GM12878 (cell line): ENCODE results near the gene RASAL2. TPM values are rescaled to one million over a fixed set of nuclear protein-coding genes. Genes with fewer than 3 reads are reported as not detected.

Experiments used
- ATAC-seq: fragments of 200-7000 bp; cut with Tn5 transposase; 3 replicates; pipeline ENCODE4 v1.9.1; 2020; ENCODE audit warnings: mild to moderate bottlenecking, moderate library complexity
- BruUV-seq: library from RNA; stranded (reverse); fragments of 400-500 nt; replicated peaks from 2 replicates; lab custom pipeline; 2021; lab: Mats Ljungman, UMichigan
- CTCF ChIA-PET: fragments of 300-600 bp; sonication (Branson Sonifier 250); formaldehyde crosslinking; extraction: SDS; loops from one replicate; lab custom pipeline; 2021; ENCODE audit warnings: inconsistent platforms; lab: Yijun Ruan, JAX
- POLR2A ChIA-PET: fragments of 350-600 bp; formaldehyde crosslinking; extraction: SDS; loops from one replicate; lab custom pipeline; 2021; ENCODE audit warnings: inconsistent platforms; lab: Charles Lee
- RAD21 ChIA-PET: fragments of 300-600 bp; sonication (Branson Sonifier 250); formaldehyde crosslinking; loops from one replicate; lab custom pipeline; 2023; ENCODE audit warnings: antibody characterized with exemption; ENCODE audit not compliant: unreplicated experiment; lab: Charles Lee
- SMC1A ChIA-PET: fragments of 300-600 bp; sonication (Branson Sonifier 250); formaldehyde crosslinking; loops from one replicate; lab custom pipeline; 2023; ENCODE audit not compliant: unreplicated experiment, uncharacterized antibody; lab: Charles Lee
- DNase-seq: peaks from one replicate; pipeline ENCODE4 v3.0.0-alpha.2; 2011; ENCODE audit warnings: low read depth, low spot score
- FAIRE-seq: peaks from 3 replicates; lab custom pipeline; 2011; peaks lifted over from hg19 to GRCh38; lab: Jason Lieb, UNC
- H2AFZ ChIP-seq: 2 replicates; pipeline ENCODE4 v1.6.0; 2011; ENCODE audit warnings: low read depth, low read length, control low read depth; ENCODE audit not compliant: control insufficient read depth
- H3K27ac ChIP-seq: 2 replicates; pipeline ENCODE4 v1.5.1; 2011; ENCODE audit warnings: control low read depth; ENCODE audit not compliant: control insufficient read depth, insufficient read depth
- H3K27me3 ChIP-seq, 2 experiments: replicated peaks in 1 of 2; 2 replicates each; pipeline versions ENCODE4 v1.6.0 to v1.6.1; 2011; ENCODE audit warnings: low read length in 1 of 2; ENCODE audit not compliant: control insufficient read depth in 2 of 2, insufficient read depth in 2 of 2
- H3K36me3 ChIP-seq, 2 experiments: 2 replicates each; pipeline ENCODE4 v1.5.1; 2011; ENCODE audit warnings: low read length in 1 of 2; ENCODE audit not compliant: control insufficient read depth in 2 of 2, insufficient read depth in 2 of 2
- H3K4me1 ChIP-seq: 2 replicates; pipeline ENCODE4 v1.6.1; 2011; ENCODE audit warnings: mild to moderate bottlenecking, low read length, moderate library complexity, mixed read lengths; ENCODE audit not compliant: control insufficient read depth, insufficient read depth
- H3K4me2 ChIP-seq: 2 replicates; pipeline ENCODE4 v1.6.0; 2011; ENCODE audit warnings: control low read depth; ENCODE audit not compliant: control insufficient read depth, insufficient read depth
- H3K4me3 ChIP-seq: fragments of 200-600 bp; sonication (generic); 2 replicates; pipeline ENCODE4 v1.5.1; 2016
- H3K79me2 ChIP-seq: 2 replicates; pipeline ENCODE4 v1.6.0; 2011; ENCODE audit warnings: low read length; ENCODE audit not compliant: control insufficient read depth, insufficient read depth
- H3K9ac ChIP-seq: 2 replicates; pipeline ENCODE4 v1.8.0; 2011; ENCODE audit warnings: low read length, control low read depth, mixed read lengths; ENCODE audit not compliant: control insufficient read depth, insufficient read depth
- H3K9me3 ChIP-seq: replicated peaks from 3 replicates; pipeline ENCODE4 v1.5.1; 2011; ENCODE audit warnings: mild to moderate bottlenecking, low read length; ENCODE audit not compliant: control insufficient read depth, insufficient read depth
- H4K20me1 ChIP-seq: 2 replicates; pipeline ENCODE4 v1.6.0; 2011; ENCODE audit not compliant: control insufficient read depth, insufficient read depth
- ELK1 ChIP-seq: IDR thresholded peaks from 2 replicates; pipeline ENCODE4 v1.6.1; 2012; ENCODE audit warnings: low read depth, low read length, improper control_type of control experiment
- FOXK2 ChIP-seq: fragments of 450-650 bp; IDR thresholded peaks from 2 replicates; pipeline ENCODE4 v1.6.1; 2017; ENCODE audit warnings: mild to moderate bottlenecking, moderate library complexity
- IKZF2 ChIP-seq, 2 experiments: fragments of 450-650 bp; IDR thresholded peaks; 2 replicates each; pipeline ENCODE4 v1.6.1; 2017; ENCODE audit warnings: mild to moderate bottlenecking in 2 of 2, moderate library complexity in 2 of 2
- IRF5 ChIP-seq: fragments of 450-650 bp; IDR thresholded peaks from 2 replicates; pipeline ENCODE4 v1.6.1; 2017; ENCODE audit warnings: borderline replicate concordance
- JUNB ChIP-seq: IDR thresholded peaks from 2 replicates; pipeline ENCODE4 v1.6.1; 2016; ENCODE audit warnings: antibody characterized with exemption, mild to moderate bottlenecking
- KDM1A ChIP-seq: fragments of 200-600 bp; sonication (generic); IDR thresholded peaks from 2 replicates; pipeline ENCODE4 v1.6.1; 2016; ENCODE audit warnings: borderline replicate concordance
- NFXL1 ChIP-seq: fragments of 450-650 bp; IDR thresholded peaks from 2 replicates; pipeline ENCODE4 v1.6.1; 2017; ENCODE audit warnings: antibody characterized with exemption, mild to moderate bottlenecking, borderline replicate concordance
- NKRF ChIP-seq: fragments of 450-650 bp; conservative IDR thresholded peaks from 2 replicates; pipeline ENCODE4 v1.6.1; 2017; ENCODE audit warnings: mild to moderate bottlenecking, moderate library complexity
- NR2C1 ChIP-seq: fragments of 450-650 bp; IDR thresholded peaks from 2 replicates; pipeline ENCODE4 v1.6.1; 2017; ENCODE audit warnings: antibody characterized with exemption, mild to moderate bottlenecking, moderate library complexity
- NR2F1 ChIP-seq: fragments of 450-650 bp; conservative IDR thresholded peaks from 2 replicates; pipeline ENCODE4 v1.6.1; 2017; ENCODE audit warnings: mild to moderate bottlenecking
- PAX5 ChIP-seq: IDR thresholded peaks from 2 replicates; pipeline ENCODE4 v1.6.1; 2011; ENCODE audit warnings: low read depth, low read length, borderline replicate concordance
- PAX8 ChIP-seq: fragments of 450-650 bp; IDR thresholded peaks from 2 replicates; pipeline ENCODE4 v1.6.1; 2017; ENCODE audit warnings: mild to moderate bottlenecking, moderate library complexity
- RAD21 ChIP-seq: IDR thresholded peaks from 2 replicates; pipeline ENCODE4 v1.6.1; 2011; ENCODE audit warnings: mild to moderate bottlenecking, low read depth, low read length, moderate library complexity; ENCODE audit not compliant: insufficient read depth
- USF1 ChIP-seq: IDR thresholded peaks from 2 replicates; pipeline ENCODE4 v1.6.1; 2011; ENCODE audit warnings: borderline replicate concordance, low read depth, mild to moderate bottlenecking, moderate library complexity, mixed read lengths, low read length; ENCODE audit not compliant: insufficient read depth; ENCODE audit errors: extremely low read length
- ZNF687 ChIP-seq: fragments of 450-650 bp; IDR thresholded peaks from 2 replicates; pipeline ENCODE4 v1.6.1; 2017; ENCODE audit warnings: mild to moderate bottlenecking, moderate library complexity
- in situ Hi-C: fragments of 300-500 bp; cut with MboI; formaldehyde crosslinking; loops from 9 replicates; pipeline ENCODE4 v1.14.3; 2018; ENCODE audit warnings: mixed read lengths
- intact Hi-C: fragments of 100-400 bp; cut with micrococcal nuclease; formaldehyde crosslinking; loops from one replicate; pipeline ENCODE4 v1.14.2; 2022; ENCODE audit not compliant: unreplicated experiment
- polyA plus RNA-seq, 11 experiments: library from polyadenylated mRNA; depleted of rRNA in 4 of 11; unstranded in 6 of 11; stranded (reverse) in 5 of 11; fragments of >200 nt; fragmentation: Nextera tagmentation in 4 of 11; fragmentation: Illumina TruSeq in 1 of 11; extraction: Ambion mirVana in 4 of 11; extraction: Trizol in 1 of 11; gene quantifications; 1 replicate in 1 of 11; 2 replicates in 10 of 11; pipeline versions ENCODE4 v1.2.1 to v1.2.3, GENCODE V29; 2011 to 2016; ENCODE audit warnings: inconsistent platforms in 2 of 11, missing spikeins in 2 of 11, low read depth in 1 of 11
- total RNA-seq, 4 experiments: library from RNA; depleted of rRNA in 3 of 4; stranded (reverse); fragments of >200 nt in 3 of 4; fragmentation: Illumina TruSeq in 1 of 4; extraction: Trizol in 1 of 4; gene quantifications; 2 replicates each; pipeline versions ENCODE4 v1.2.1 to v1.2.3, GENCODE V29; 2013 to 2021

The RASAL2 gene
- total and polyA plus RNA-seq, 10 of the 15 experiments (the other 5 are each of a cell fraction or from before 2014, with no cell fraction given), result 0.02 to 6.9 (median 0.17) TPM; not detected in 1

- no peaks in the 10 kb centered on the region for H3K9me3 ChIP-seq
- H3K9ac ChIP-seq, result no peak overlapping the region
- ChIA-PET POLR2A (no interaction called here), SMC1A (no interaction called here), RAD21 (no interaction called here), CTCF (interaction anchor here (1.0 kb wide), 1 partner anchor 135 kb away, joined by 3 read pairs; no protein-coding TSS in a partner anchor)
- intact Hi-C loops, result no loop called here
- no peak overlapping the region for H3K4me2 ChIP-seq
- H3K79me2 ChIP-seq, result no peaks in the 10 kb centered on the region
- no peaks in the 10 kb centered on the region for H3K4me1 ChIP-seq
- no peak overlapping the region for H3K27ac ChIP-seq
- FAIRE-seq, result no peak
- no peak overlapping the region for H2AFZ ChIP-seq
- H3K36me3 ChIP-seq, result no peaks in the 10 kb centered on the region
- no peak overlapping the region for H3K4me3 ChIP-seq
- H3K27me3 ChIP-seq, result no peaks in the 10 kb centered on the region
- no TSS peak for BruUV-seq
- in situ Hi-C loops, result no loop called here
- no peaks in the 10 kb centered on the region for H4K20me1 ChIP-seq
- ATAC-seq, result no peak
- no peak for DNase-seq
- no peak for TF ChIP-seq RAD21
- TF ChIP-seq JUNB, result no peak
- TF ChIP-seq NR2C1, result no peak
- TF ChIP-seq KDM1A, result no peak
- no peak for TF ChIP-seq IRF5
- TF ChIP-seq NFXL1, result no peak
- no peak for TF ChIP-seq PAX8
- TF ChIP-seq IKZF2 (IDR thresholded peaks at IDR 0.05), result no peak
- TF ChIP-seq ELK1, result no peak
- no peak for TF ChIP-seq ZNF687
- no peak for TF ChIP-seq FOXK2
- no peak for TF ChIP-seq PAX5
- TF ChIP-seq NR2F1, result no peak
- no peak for TF ChIP-seq USF1
- TF ChIP-seq NKRF, result no peak
Observed at GRCh38 chr1:178367151-178367550, 273.2 kb downstream of the RASAL2 start.
